Measurements from ENCODE around the gene CDH8.

Gene CDH8
- total RNA-seq, result 0.07 to 0.31 reads per million in 2 donors

GRCh38 chr16:62036101-62036801 lies at the start of gene CDH8:
Gene CDH8, minus strand, starts transcription at chr16:62036438. Its CDS starts 15,035 bp downstream, at chr16:62021403.
- DNase-seq, result no peak

GRCh38 chr16:62079236-62079635 lies 43.0 kb upstream of the CDH8 start:
- no peak for DNase-seq

- DNase-seq, result no peak
These were observed 41.8 kb upstream of the CDH8 start for GRCh38 chr16:62077998-62078397.

- DNase-seq, result no peak
These were observed 40.6 kb upstream of the CDH8 start for GRCh38 chr16:62076886-62077285.

- DNase-seq, result peak in 1 of 5 experiments; percentile 6
These were observed 32.5 kb upstream of the CDH8 start for GRCh38 chr16:62068747-62069146.

- DNase-seq, result no peak
These were observed 31.7 kb upstream of the CDH8 start for GRCh38 chr16:62067981-62068380.

- no peak for DNase-seq
These were observed 30.9 kb upstream of the CDH8 start for GRCh38 chr16:62067182-62067581.

GRCh38 chr16:62066747-62067146 lies 30.5 kb upstream of the CDH8 start:
- DNase-seq, result no peak

- DNase-seq, result no peak
These were observed 27.9 kb upstream of the CDH8 start for GRCh38 chr16:62064173-62064572.

- DNase-seq, result no peak
These were observed 23.9 kb upstream of the CDH8 start for GRCh38 chr16:62060089-62060488.

GRCh38 chr16:62059527-62059926 lies 23.3 kb upstream of the CDH8 start:
- DNase-seq, result no peak

GRCh38 chr16:62058412-62058811 lies 22.2 kb upstream of the CDH8 start:
- DNase-seq, result no peak

- no peak for DNase-seq
These were observed 15.7 kb upstream of the CDH8 start for GRCh38 chr16:62051942-62052341.

GRCh38 chr16:62050793-62051192 lies 14.6 kb upstream of the CDH8 start:
- DNase-seq, result no peak

GRCh38 chr16:62046801-62047200 lies 10.6 kb upstream of the CDH8 start:
- no peak for DNase-seq

GRCh38 chr16:62041401-62041800 lies 5.2 kb upstream of the CDH8 start:
- no peak for DNase-seq

- DNase-seq, result no peak
These were observed 2.4 kb upstream of the CDH8 start for GRCh38 chr16:62038646-62039045.

- DNase-seq, result no peak
These were observed 2.0 kb upstream of the CDH8 start for GRCh38 chr16:62038225-62038624.

- no peak for DNase-seq
These were observed 531 bp upstream of the CDH8 start for GRCh38 chr16:62036802-62037135.

GRCh38 chr16:62035115-62036092 lies 834 bp downstream of the CDH8 start:
- no peak for DNase-seq

- DNase-seq, result no peak
These were observed 1.8 kb downstream of the CDH8 start for GRCh38 chr16:62034231-62035114.

- DNase-seq, result no peak
These were observed 3.2 kb downstream of the CDH8 start for GRCh38 chr16:62033065-62033464.

- no peak for DNase-seq
These were observed 6.3 kb downstream of the CDH8 start for GRCh38 chr16:62029947-62030346.

Measured in T-helper 2 cell (primary cell).